Measurements from ENCODE around the gene JADE2.
"Not testable (repeated sequence)": the region's sequence is repeated elsewhere in the genome, so short reads cannot be mapped to it uniquely, and the experiment has no call there.

JADE2 gene

DNA sequence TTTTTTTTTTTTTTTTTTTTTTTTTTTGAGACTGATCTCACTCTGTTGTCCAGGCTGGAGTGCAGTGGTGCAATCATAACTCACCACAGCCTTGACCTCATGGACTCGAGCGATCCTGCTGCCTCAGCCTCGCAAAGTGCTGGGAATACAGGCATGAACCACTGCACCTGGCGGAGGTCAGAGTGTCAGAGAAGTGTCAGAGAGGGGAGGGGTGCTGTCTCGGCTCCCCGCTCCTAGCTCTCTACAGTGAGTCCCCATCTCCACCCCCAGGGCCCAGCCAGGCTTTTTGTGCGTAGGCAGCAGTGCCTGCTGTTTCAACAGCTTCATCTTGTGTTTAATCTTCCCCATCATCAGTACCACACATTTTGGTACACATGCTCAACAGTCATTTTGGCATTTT, 68.9 kb downstream of the JADE2 start:
- Histone ChIP-seq H3K9me3 (replicated peaks in 1 of 2; ENCODE audit: control insufficient read depth in 2 of 2, insufficient read depth in 1 of 2, low read depth in 1 of 2, low read length in 2 of 2) (peaks cover 0 to 6% of the 10 kb centered on the region in 2 donors), H3K18ac (ENCODE audit: low read length) (no peak overlapping the region), H4K91ac (ENCODE audit: low read depth, low read length, poor library complexity) (no peak overlapping the region), H3K9ac (ENCODE audit: low read depth, low read length, poor library complexity) (no peak overlapping the region), H2BK12ac (ENCODE audit: low read length) (no peak overlapping the region), H3K4me2 (ENCODE audit: insufficient read depth, low read length, poor library complexity, severe bottlenecking) (no peak overlapping the region), H2AFZ (ENCODE audit: low read length) (no peak overlapping the region), H2BK15ac (ENCODE audit: low read length) (no peak overlapping the region), H3K4ac (ENCODE audit: low read length) (no peak overlapping the region), H3K79me1 (ENCODE audit: low read depth, low read length) (no peaks in the 10 kb centered on the region), H3K4me3 (ENCODE audit: low read length in 2 of 2) (no peak overlapping the region), H2BK5ac (ENCODE audit: low read length) (no peak overlapping the region), H3K27me3 (ENCODE audit: control insufficient read depth in 3 of 3, insufficient read depth in 3 of 3, low read depth in 1 of 3, low read length in 3 of 3) (peaks cover 0 to 21% (median 0%) of the 10 kb centered on the region in 3 experiments), H3K27ac (replicated peaks; ENCODE audit: low read length) (no peak overlapping the region), H2AK5ac (ENCODE audit: low read depth, low read length) (no peak overlapping the region), H2BK120ac (ENCODE audit: low read depth, low read length) (no peak overlapping the region), H3K23ac (ENCODE audit: low read depth, low read length, poor library complexity) (no peak overlapping the region), H3K4me1 (ENCODE audit: control insufficient read depth in 2 of 2, insufficient read depth in 1 of 2, low read depth in 1 of 2, low read length in 2 of 2) (peaks cover 0 to 5% of the 10 kb centered on the region in 2 donors), H4K8ac (ENCODE audit: low read depth, low read length) (no peak overlapping the region), H3K14ac (ENCODE audit: low read length) (no peak overlapping the region), H3K36me3 (replicated peaks in 1 of 2; ENCODE audit: control insufficient read depth in 2 of 2, insufficient read depth in 2 of 2, low read length in 2 of 2) (no peaks in the 10 kb centered on the region)
- no peak for DNase-seq (ENCODE audit: low spot score)
- WGBS, 2 donors (ENCODE audit: extremely low coverage in 2 of 2, insufficient read length in 2 of 2, insufficient replicate concordance in 1 of 2) = no CpG with 5 or more reads among the region's 7 CpGs

DNA sequence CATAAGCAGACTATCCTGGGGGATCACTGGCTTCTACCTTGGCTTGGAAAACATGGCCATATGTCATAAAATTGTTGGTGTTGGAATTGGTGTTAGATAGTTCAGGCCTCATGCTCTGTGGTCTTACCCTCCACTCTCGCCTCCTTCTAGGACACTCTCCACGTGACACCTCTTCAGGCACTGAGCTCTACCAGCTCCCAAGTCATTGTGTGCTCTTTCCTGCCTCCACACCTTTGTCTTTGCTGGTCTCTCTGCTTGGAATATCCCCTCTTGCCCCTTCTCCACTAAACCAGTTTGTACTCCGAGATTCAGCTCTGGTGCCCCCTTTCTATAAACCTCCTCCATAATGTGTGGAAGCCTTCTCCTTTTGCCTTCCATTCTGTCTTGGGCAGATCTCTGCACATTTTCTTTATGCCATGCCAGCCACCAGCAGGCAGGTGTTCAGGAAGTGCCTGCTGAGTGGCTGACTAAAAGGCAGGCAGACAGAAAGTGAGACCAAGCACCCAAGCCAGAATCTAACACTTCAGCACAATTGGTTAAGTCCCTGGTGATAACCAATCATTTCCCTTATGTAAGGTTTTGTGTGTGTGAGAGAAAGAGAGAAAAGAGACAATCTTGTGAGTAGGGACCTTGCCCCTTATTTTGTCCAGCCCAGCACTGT, 69.5 kb downstream of the JADE2 start:
- Histone ChIP-seq H2BK5ac (ENCODE audit: low read length) (no peak overlapping the region), H3K79me1 (ENCODE audit: low read depth, low read length) (no peaks in the 10 kb centered on the region), H3K14ac (ENCODE audit: low read length) (no peak overlapping the region), H4K8ac (ENCODE audit: low read depth, low read length) (no peak overlapping the region), H2BK120ac (ENCODE audit: low read depth, low read length) (no peak overlapping the region), H3K27me3 (ENCODE audit: control insufficient read depth in 3 of 3, insufficient read depth in 3 of 3, low read depth in 1 of 3, low read length in 3 of 3) (peaks cover 0 to 21% (median 0%) of the 10 kb centered on the region in 3 experiments), H3K18ac (ENCODE audit: low read length) (no peak overlapping the region), H3K9ac (ENCODE audit: low read depth, low read length, poor library complexity) (no peak overlapping the region), H3K23ac (ENCODE audit: low read depth, low read length, poor library complexity) (no peak overlapping the region), H2AK5ac (ENCODE audit: low read depth, low read length) (no peak overlapping the region), H3K4me1 (ENCODE audit: control insufficient read depth in 2 of 2, insufficient read depth in 1 of 2, low read depth in 1 of 2, low read length in 2 of 2) (peaks cover 0 to 5% of the 10 kb centered on the region in 2 donors), H2BK15ac (ENCODE audit: low read length) (no peak overlapping the region), H3K9me3 (replicated peaks in 1 of 2; ENCODE audit: control insufficient read depth in 2 of 2, insufficient read depth in 1 of 2, low read depth in 1 of 2, low read length in 2 of 2) (peaks cover 0 to 6% of the 10 kb centered on the region in 2 donors), H3K4me2 (ENCODE audit: insufficient read depth, low read length, poor library complexity, severe bottlenecking) (no peak overlapping the region), H3K36me3 (replicated peaks in 1 of 2; ENCODE audit: control insufficient read depth in 2 of 2, insufficient read depth in 2 of 2, low read length in 2 of 2) (no peaks in the 10 kb centered on the region), H4K91ac (ENCODE audit: low read depth, low read length, poor library complexity) (no peak overlapping the region), H3K4ac (ENCODE audit: low read length) (no peak overlapping the region), H3K27ac (replicated peaks; ENCODE audit: low read length) (no peak overlapping the region), H2BK12ac (ENCODE audit: low read length) (no peak overlapping the region), H2AFZ (ENCODE audit: low read length) (no peak overlapping the region), H3K4me3 (ENCODE audit: low read length in 2 of 2) (no peak overlapping the region)
- WGBS, 2 donors (ENCODE audit: extremely low coverage in 2 of 2, insufficient read length in 2 of 2, insufficient replicate concordance in 1 of 2) = no CpG with 5 or more reads among the region's 3 CpGs
- no peak for DNase-seq (ENCODE audit: low spot score)

DNA sequence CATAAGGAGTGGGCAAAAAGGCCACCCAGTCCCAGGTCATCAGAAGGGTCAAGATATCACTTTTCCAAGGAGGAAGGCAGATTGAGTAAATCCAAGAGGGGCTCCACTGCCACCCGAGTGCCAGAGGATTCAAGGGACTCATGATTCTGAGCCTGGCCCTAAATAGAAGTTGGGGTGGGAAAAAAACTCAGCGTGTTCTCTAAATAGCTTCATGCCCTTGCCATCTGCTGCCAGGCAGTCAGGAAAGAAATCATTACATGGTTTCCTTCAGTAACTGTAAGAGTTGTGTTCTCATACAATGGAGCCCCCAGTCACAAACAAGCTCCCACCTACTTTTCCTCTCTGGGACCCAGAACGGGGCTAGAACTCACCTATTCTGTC, 70.0 kb downstream of the JADE2 start:
- Histone ChIP-seq H2BK5ac (ENCODE audit: low read length) (no peak overlapping the region), H3K27ac (replicated peaks; ENCODE audit: low read length) (no peak overlapping the region), H4K8ac (ENCODE audit: low read depth, low read length) (no peak overlapping the region), H3K4me1 (ENCODE audit: control insufficient read depth in 2 of 2, insufficient read depth in 1 of 2, low read depth in 1 of 2, low read length in 2 of 2) (peaks cover 0 to 5% of the 10 kb centered on the region in 2 donors), H3K27me3 (ENCODE audit: control insufficient read depth in 3 of 3, insufficient read depth in 3 of 3, low read depth in 1 of 3, low read length in 3 of 3) (peaks cover 0 to 21% (median 0%) of the 10 kb centered on the region in 3 experiments), H2AFZ (ENCODE audit: low read length) (no peak overlapping the region), H3K23ac (ENCODE audit: low read depth, low read length, poor library complexity) (no peak overlapping the region), H3K79me1 (ENCODE audit: low read depth, low read length) (no peaks in the 10 kb centered on the region), H2AK5ac (ENCODE audit: low read depth, low read length) (no peak overlapping the region), H2BK120ac (ENCODE audit: low read depth, low read length) (no peak overlapping the region), H4K91ac (ENCODE audit: low read depth, low read length, poor library complexity) (no peak overlapping the region), H2BK12ac (ENCODE audit: low read length) (no peak overlapping the region), H3K14ac (ENCODE audit: low read length) (no peak overlapping the region), H3K9ac (ENCODE audit: low read depth, low read length, poor library complexity) (no peak overlapping the region), H3K18ac (ENCODE audit: low read length) (no peak overlapping the region), H3K4me2 (ENCODE audit: insufficient read depth, low read length, poor library complexity, severe bottlenecking) (no peak overlapping the region), H2BK15ac (ENCODE audit: low read length) (no peak overlapping the region), H3K4ac (ENCODE audit: low read length) (no peak overlapping the region), H3K36me3 (replicated peaks in 1 of 2; ENCODE audit: control insufficient read depth in 2 of 2, insufficient read depth in 2 of 2, low read length in 2 of 2) (no peaks in the 10 kb centered on the region), H3K9me3 (replicated peaks in 1 of 2; ENCODE audit: control insufficient read depth in 2 of 2, insufficient read depth in 1 of 2, low read depth in 1 of 2, low read length in 2 of 2) (peaks cover 0 to 3% of the 10 kb centered on the region in 2 donors), H3K4me3 (ENCODE audit: low read length in 2 of 2) (no peak overlapping the region)
- WGBS, 2 donors (ENCODE audit: extremely low coverage in 2 of 2, insufficient read length in 2 of 2, insufficient replicate concordance in 1 of 2) = no CpG with 5 or more reads among the region's 3 CpGs
- no peak for DNase-seq (ENCODE audit: low spot score)

DNA sequence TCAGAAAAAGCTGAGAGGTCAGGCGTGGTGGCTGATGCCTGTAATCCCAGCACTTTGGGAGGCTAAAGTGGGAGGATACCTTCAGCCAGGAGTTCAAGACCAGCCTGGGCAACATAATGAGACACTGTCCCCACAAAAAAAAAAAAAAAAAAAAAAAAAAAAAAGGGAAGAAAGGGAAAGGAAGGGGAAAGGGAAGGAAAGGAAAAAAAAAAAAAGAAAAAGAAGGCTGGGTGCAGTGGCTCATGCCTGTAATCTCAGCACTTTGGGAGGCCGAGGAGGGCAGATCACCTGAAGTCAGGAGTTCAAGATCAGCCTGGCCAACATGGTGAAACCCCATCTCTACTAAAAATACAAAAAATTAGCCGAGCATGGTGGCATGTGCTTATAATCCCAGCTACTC, 74.3 kb downstream of the JADE2 start:
- not testable (repeated sequence) for H2BK12ac ChIP-seq (ENCODE audit: low read length); H3K4ac ChIP-seq (ENCODE audit: low read length); H3K27me3 ChIP-seq (ENCODE audit: control insufficient read depth in 3 of 3, insufficient read depth in 3 of 3, low read depth in 1 of 3, low read length in 3 of 3); H3K9me3 ChIP-seq (replicated peaks in 1 of 2; ENCODE audit: control insufficient read depth in 2 of 2, insufficient read depth in 1 of 2, low read depth in 1 of 2, low read length in 2 of 2); H3K4me1 ChIP-seq (ENCODE audit: control insufficient read depth in 2 of 2, insufficient read depth in 1 of 2, low read depth in 1 of 2, low read length in 2 of 2); DNase-seq (ENCODE audit: low spot score); H2BK15ac ChIP-seq (ENCODE audit: low read length); H3K18ac ChIP-seq (ENCODE audit: low read length); H2AK5ac ChIP-seq (ENCODE audit: low read depth, low read length); H3K23ac ChIP-seq (ENCODE audit: low read depth, low read length, poor library complexity); H3K27ac ChIP-seq (replicated peaks; ENCODE audit: low read length); H4K91ac ChIP-seq (ENCODE audit: low read depth, low read length, poor library complexity); H3K4me2 ChIP-seq (ENCODE audit: insufficient read depth, low read length, poor library complexity, severe bottlenecking); H3K4me3 ChIP-seq (ENCODE audit: low read length in 2 of 2); H2AFZ ChIP-seq (ENCODE audit: low read length); H2BK120ac ChIP-seq (ENCODE audit: low read depth, low read length); H3K14ac ChIP-seq (ENCODE audit: low read length); H3K9ac ChIP-seq (ENCODE audit: low read depth, low read length, poor library complexity); H3K79me1 ChIP-seq (ENCODE audit: low read depth, low read length); H4K8ac ChIP-seq (ENCODE audit: low read depth, low read length); H2BK5ac ChIP-seq (ENCODE audit: low read length)
- H3K36me3 ChIP-seq (replicated peaks in 1 of 2; ENCODE audit: control insufficient read depth in 2 of 2, insufficient read depth in 2 of 2, low read length in 2 of 2) = peaks cover 0 to 17% of the 10 kb centered on the region in 2 donors
- no CpG with 5 or more reads among the region's 3 CpGs for whole genome bisulfite sequencing, 2 donors (ENCODE audit: extremely low coverage in 2 of 2, insufficient read length in 2 of 2, insufficient replicate concordance in 1 of 2)

Measured in neuronal stem cell (in vitro differentiated cells).